GM12878 (cell line): ENCODE data around the gene GABBR2.

Source experiments
- ATF3 ChIP-seq: IDR thresholded peaks from 2 replicates; pipeline ENCODE4 v1.6.1; 2011; ENCODE audit warnings: low read depth, mild to moderate bottlenecking, low read length, moderate library complexity, borderline replicate concordance; ENCODE audit errors: extremely low read depth
- CTCF ChIP-seq, 3 experiments: IDR thresholded peaks in 2 of 3; conservative IDR thresholded peaks in 1 of 3; 2 replicates each; pipeline ENCODE4 v1.5.1; 2011; ENCODE audit warnings: low read depth in 3 of 3, low read length in 3 of 3, mild to moderate bottlenecking in 3 of 3, control low read depth in 2 of 3, moderate library complexity in 2 of 3, inconsistent platforms in 1 of 3, mixed read lengths in 1 of 3; ENCODE audit not compliant: control insufficient read depth in 2 of 3, insufficient read depth in 1 of 3; ENCODE audit errors: extremely low read depth in 1 of 3
- EP300 ChIP-seq, 2 experiments: fragments of 150-350 bp in 1 of 2; IDR thresholded peaks; 2 replicates each; pipeline ENCODE4 v1.6.1; 2011 to 2012; ENCODE audit warnings: low read depth in 2 of 2, low read length in 2 of 2, borderline replicate concordance in 1 of 2, improper control_type of control experiment in 1 of 2, inconsistent platforms in 1 of 2; ENCODE audit not compliant: control insufficient read depth in 1 of 2
- JUND ChIP-seq: IDR thresholded peaks from 2 replicates; pipeline ENCODE4 v1.6.1; 2012; ENCODE audit warnings: low read depth, mild to moderate bottlenecking, low read length, improper control_type of control experiment, moderate library complexity
- MTA3 ChIP-seq: IDR thresholded peaks from 2 replicates; pipeline ENCODE4 v1.6.1; 2012; ENCODE audit warnings: low read length, inconsistent platforms, borderline replicate concordance
- MYC ChIP-seq: IDR thresholded peaks from 2 replicates; pipeline ENCODE4 v1.6.1; 2011; ENCODE audit warnings: mild to moderate bottlenecking, low read length, moderate library complexity, inconsistent platforms; ENCODE audit not compliant: insufficient read depth, insufficient replicate concordance, insufficient read length, severe bottlenecking
- NFYA ChIP-seq: IDR thresholded peaks from 2 replicates; pipeline ENCODE4 v1.6.1; 2011; ENCODE audit warnings: low read depth, mild to moderate bottlenecking, low read length, improper control_type of control experiment, borderline replicate concordance
- SIX5 ChIP-seq: IDR thresholded peaks from 2 replicates; pipeline ENCODE4 v1.6.1; 2011; ENCODE audit warnings: mild to moderate bottlenecking, low read depth, low read length, moderate library complexity; ENCODE audit not compliant: severe bottlenecking
- ZBTB33 ChIP-seq: fragments of 450-650 bp; IDR thresholded peaks from 2 replicates; pipeline ENCODE4 v1.6.1; 2017; ENCODE audit warnings: mild to moderate bottlenecking
- ZZZ3 ChIP-seq: IDR thresholded peaks from 2 replicates; pipeline ENCODE4 v1.6.1; 2011; ENCODE audit warnings: low read depth; ENCODE audit not compliant: control insufficient read depth, insufficient read length

- no peak for TF ChIP-seq CTCF (IDR thresholded peaks at IDR 0.05 in 2 of 3, conservative IDR thresholded peaks at IDR 0.05 in 1 of 3; ENCODE audit: control insufficient read depth in 2 of 3, extremely low read depth in 1 of 3, insufficient read depth in 1 of 3, low read depth in 3 of 3, low read length in 3 of 3)
- no peak for TF ChIP-seq ZZZ3
- TF ChIP-seq ATF3, result no peak
- no peak for TF ChIP-seq ZBTB33
- TF ChIP-seq MTA3, result no peak
- TF ChIP-seq EP300 (IDR thresholded peaks at IDR 0.05; ENCODE audit: borderline replicate concordance in 1 of 2, control insufficient read depth in 1 of 2, low read depth in 2 of 2, low read length in 2 of 2), result no peak
- no peak for TF ChIP-seq SIX5
- no peak for TF ChIP-seq NFYA
- no peak for TF ChIP-seq JUND
- TF ChIP-seq MYC, result no peak
These were observed 191.7 kb downstream of the GABBR2 start for GRCh38 chr9:98516897-98517503.
